GM12801 (cell line): Measurements from ENCODE around the gene VAV2.

Source experiments
- TF ChIP-seq, protein P1 (sequence below): IDR thresholded peaks from one replicate; pipeline ENCODE4 v1.5.1; 2011; ENCODE audit warnings: control low read depth; ENCODE audit not compliant: insufficient read length; ENCODE audit errors: extremely low read depth

VAV2 gene

DNA sequence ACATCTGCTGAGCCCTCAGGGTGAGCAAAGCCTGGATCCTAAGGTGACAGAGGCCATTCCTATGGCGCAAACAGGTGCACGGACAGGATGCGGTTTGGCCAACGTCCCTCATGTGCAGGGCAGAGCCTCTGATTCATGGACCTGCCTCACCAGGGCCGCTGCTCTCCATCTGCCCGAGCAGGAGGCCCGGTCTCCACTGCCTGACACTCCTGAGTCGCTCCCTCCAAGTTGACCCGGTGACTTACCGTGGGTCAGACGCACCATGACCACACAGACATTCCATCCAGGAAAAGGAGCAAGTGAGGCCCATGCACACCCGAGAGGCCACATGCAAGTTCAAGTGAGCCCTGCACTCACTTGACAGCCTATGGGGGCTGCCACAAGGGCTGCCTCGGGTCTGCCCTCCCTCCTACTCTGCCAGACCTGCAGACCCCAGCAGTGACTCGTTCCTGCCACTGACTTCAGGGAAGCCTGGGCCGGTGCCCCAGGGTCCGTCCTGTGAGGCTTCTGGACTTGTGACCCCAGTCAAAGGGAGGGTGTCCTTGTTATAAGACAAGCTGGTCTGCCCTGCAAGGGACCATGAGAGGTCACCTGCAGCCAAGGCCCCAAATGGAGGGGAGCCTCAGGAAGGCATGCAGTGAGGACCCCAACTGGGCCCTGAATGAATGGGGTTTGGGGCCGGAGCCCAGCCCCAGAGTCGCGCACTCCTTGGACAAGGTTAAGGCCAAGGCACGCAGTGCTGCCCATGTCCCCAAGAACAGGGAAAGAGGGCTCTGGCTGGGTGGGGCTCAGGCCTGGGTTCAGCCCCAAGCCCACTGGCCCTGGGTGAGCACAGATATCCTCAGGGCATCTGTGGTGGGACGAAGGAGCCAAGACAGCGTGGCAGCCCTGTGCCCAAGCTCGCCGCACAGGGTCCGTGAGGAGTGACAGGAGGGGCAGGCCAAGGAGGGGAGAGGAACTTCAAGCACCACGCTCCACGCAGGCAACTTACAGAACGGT is 43.2 kb upstream of the VAV2 start:
- TF ChIP-seq, protein P1, sequence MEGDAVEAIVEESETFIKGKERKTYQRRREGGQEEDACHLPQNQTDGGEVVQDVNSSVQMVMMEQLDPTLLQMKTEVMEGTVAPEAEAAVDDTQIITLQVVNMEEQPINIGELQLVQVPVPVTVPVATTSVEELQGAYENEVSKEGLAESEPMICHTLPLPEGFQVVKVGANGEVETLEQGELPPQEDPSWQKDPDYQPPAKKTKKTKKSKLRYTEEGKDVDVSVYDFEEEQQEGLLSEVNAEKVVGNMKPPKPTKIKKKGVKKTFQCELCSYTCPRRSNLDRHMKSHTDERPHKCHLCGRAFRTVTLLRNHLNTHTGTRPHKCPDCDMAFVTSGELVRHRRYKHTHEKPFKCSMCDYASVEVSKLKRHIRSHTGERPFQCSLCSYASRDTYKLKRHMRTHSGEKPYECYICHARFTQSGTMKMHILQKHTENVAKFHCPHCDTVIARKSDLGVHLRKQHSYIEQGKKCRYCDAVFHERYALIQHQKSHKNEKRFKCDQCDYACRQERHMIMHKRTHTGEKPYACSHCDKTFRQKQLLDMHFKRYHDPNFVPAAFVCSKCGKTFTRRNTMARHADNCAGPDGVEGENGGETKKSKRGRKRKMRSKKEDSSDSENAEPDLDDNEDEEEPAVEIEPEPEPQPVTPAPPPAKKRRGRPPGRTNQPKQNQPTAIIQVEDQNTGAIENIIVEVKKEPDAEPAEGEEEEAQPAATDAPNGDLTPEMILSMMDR, result no peak

DNA sequence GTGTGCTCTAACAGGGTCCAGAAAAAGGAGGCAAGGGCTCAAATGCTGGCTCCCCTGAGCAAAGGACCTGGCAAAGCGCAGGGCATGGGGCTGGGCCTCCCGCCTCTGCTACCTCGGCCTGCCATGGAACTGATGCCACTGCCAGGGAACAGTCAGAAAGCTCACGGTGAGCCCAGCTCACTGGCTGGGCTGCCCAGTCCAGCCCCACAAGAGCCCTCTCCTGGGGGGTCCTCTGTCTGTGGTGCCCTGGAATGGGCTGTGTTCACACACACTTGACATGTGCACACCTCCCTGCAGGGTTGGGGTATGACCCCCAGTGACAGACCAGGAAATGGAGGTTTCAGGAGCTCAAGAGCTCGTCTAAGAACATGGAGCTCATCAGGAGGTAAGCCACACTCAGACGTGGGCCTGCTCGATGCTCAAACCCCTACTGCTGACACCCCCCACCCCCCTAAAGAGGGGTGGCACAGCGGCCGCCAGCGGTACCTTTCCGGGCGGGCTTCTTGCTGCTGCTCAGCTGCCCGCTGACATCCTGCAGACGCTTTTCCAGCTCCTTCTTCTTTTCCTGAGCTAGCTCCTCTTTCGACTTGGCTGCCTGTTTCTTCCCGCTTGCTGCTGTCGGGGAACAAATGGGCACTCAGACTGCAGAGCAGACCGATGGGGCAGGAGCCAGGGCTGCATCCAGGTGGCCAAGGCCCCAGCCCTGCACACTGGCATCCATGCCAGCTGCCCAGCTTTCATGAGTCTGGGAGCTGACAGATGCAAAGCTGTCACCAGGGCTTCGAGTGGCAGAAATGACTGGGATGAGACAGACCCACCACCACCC is 42.3 kb upstream of the VAV2 start:
- TF ChIP-seq, protein P1, result no peak

DNA sequence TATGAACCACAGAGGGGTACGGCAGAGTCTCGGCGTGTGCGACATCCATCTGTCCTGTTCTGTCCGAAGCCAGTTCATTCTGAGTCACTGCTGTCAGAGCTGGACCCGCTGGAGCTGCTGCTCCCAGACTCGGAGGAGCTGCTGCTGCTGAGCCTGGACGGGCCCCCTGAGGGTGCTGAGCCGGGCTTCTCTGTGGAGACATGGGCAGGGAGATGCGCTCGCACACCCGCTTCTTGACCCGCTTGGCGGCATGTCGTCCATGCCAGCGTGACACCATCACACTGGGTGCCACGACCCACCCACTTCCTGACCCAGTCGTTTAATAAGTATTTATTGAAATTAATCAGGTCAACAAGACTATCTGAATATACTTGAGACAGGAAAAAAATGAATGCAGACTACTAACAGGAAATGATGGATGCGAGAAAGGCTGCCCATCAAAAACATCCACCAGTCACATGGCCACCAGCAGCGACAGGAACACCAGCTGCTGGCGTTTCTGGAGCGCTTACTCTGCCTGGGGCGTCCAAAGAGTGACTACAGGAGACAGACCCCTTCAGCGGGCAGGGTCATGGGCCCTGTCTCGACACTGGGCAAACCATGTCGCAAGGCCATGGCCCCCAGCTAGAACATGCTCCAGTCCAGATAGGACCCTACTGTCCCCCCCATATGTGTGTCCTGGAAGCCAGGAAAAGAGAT is 41.5 kb upstream of the VAV2 start:
- TF ChIP-seq, protein P1, result no peak

DNA sequence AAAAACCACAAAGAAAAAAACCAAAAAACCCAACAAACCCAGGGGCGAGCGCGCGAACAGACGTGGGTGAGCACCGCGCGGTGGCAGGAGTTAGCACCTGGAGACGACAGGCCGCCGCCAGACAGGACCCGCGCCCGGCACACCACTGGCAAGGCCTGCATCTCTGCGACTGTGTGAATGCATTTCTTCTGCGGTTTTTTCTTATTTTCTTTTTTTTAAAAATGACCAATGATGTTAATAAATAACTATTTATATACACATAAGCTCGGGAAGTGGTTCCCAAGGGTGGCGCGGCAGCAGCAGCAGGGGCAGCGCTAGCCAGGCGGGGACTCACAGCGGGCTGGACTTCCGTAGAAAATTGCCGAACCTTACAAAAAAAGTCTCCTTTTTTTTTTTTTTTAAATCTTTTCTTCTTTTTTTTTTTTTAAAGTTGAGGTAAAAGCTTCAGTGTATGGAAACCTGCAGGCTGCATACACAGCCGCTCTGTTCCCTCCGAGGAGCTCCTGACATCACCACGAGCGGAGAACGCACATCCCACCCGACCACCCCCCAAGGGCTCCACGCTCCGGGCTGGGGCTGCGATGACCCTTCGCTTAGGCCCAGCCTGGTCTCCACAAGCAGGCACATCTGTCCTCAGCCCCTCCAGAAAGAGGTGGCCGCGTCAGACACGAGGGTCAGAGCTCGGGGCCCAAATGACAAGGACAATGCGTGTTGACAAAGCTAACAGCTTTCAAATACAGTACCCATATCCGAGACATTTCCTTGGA is 40.5 kb upstream of the VAV2 start:
- TF ChIP-seq, protein P1, result no peak

DNA sequence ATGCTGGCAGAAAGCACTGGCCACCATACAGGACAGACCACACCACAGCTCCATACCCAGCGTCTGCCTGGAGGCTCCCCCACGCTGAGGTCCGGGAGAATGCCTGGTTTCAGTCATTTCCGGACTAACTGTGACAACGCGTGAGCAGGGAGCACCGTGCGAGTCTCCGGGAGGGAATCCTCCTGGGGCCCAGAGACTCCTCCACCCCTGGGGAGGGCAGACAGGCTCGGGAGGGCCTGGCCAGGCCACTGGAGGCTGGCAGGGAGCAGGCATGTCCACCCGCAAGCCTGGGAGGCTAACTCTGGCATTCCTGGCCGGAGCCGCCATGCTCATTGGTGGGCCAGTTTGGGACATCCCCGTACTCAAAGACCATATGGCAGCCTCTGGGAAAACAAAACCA is 39.7 kb upstream of the VAV2 start:
- TF ChIP-seq, protein P1, result no peak

DNA sequence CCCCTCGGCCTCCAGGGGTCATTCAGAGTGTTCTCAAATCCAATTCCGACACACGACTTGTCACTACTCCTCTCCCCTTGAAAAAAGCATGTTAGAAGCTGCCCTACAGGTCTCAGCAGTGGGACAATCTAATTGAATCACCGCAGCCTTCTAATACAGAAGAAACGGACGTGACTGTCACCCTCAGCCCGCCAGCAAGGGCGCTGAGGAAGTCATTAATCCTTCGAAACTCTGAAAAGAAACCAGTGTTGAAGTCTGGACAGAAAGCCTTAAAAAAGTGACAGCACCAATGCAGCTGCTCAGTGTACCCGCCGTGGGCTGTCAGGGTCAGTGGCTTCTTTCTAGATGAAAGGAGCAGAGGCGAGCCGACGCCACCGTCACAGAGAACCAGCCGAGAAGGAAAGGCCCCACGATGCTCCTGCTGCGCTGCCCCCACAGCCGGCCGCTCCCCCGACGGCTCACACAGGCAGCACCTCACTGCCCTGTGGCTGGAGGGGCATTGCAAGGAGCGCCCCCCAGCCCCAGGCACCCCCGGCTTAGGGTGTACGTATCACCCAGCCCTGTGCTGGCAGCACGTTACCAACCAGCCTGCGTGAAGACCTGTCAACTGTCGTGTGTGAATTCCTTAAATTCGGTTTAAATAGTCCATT is 38.8 kb upstream of the VAV2 start:
- TF ChIP-seq, protein P1, result no peak
